HepG2 (cell line): ENCODE results near the gene ADRM1. TPM values are rescaled to one million over a fixed set of nuclear protein-coding genes. Genes with fewer than 3 reads are reported as not detected.

Source experiments
- ARID5B ChIP-seq: IDR thresholded peaks from 2 replicates; pipeline ENCODE4 v1.4.0; 2020; ENCODE audit warnings: mild to moderate bottlenecking, missing genetic modification reagents
- ATRX ChIP-seq: sonication (generic); formaldehyde crosslinking; IDR thresholded peaks from 2 replicates; pipeline ENCODE4 v1.4.0; 2020; ENCODE audit warnings: missing genetic modification reagents, borderline replicate concordance
- HIC2 ChIP-seq: sonication (generic); formaldehyde crosslinking; IDR thresholded peaks from 2 replicates; pipeline ENCODE4 v1.9.0; 2022; ENCODE audit warnings: low read depth, missing genetic modification reagents
- IKZF5 ChIP-seq: IDR thresholded peaks from 2 replicates; pipeline ENCODE4 v1.6.1; 2018; ENCODE audit warnings: missing genetic modification reagents, mild to moderate bottlenecking, missing compliant biosample characterization
- MED1 ChIP-seq: sonication (generic); formaldehyde crosslinking; IDR thresholded peaks from 2 replicates; pipeline ENCODE4 v1.4.0; 2020; ENCODE audit warnings: missing genetic modification reagents
- MEIS2 ChIP-seq: sonication (generic); formaldehyde crosslinking; IDR thresholded peaks from 2 replicates; pipeline ENCODE4 v1.9.0; 2021; ENCODE audit warnings: mild to moderate bottlenecking, missing genetic modification reagents
- MXD1 ChIP-seq: sonication (generic); formaldehyde crosslinking; IDR thresholded peaks from 2 replicates; pipeline ENCODE4 v1.4.0; 2020; ENCODE audit warnings: mild to moderate bottlenecking, missing genetic modification reagents
- MXD4 ChIP-seq: IDR thresholded peaks from 2 replicates; pipeline ENCODE4 v1.6.1; 2016; ENCODE audit warnings: mild to moderate bottlenecking, missing biosample characterization, missing genetic modification reagents
- PBX2 ChIP-seq: IDR thresholded peaks from 2 replicates; pipeline ENCODE4 v1.6.1; 2016; ENCODE audit warnings: control low read depth
- POGZ ChIP-seq: sonication (generic); formaldehyde crosslinking; IDR thresholded peaks from 2 replicates; pipeline ENCODE4 v1.4.0; 2020; ENCODE audit warnings: mild to moderate bottlenecking, missing genetic modification reagents
- RORA ChIP-seq: sonication (generic); formaldehyde crosslinking; IDR thresholded peaks from 2 replicates; pipeline ENCODE4 v1.5.0; 2020; ENCODE audit warnings: mild to moderate bottlenecking, missing genetic modification reagents, moderate library complexity
- TCF12 ChIP-seq, 2 experiments: fragments of 450-650 bp in 1 of 2; sonication (generic) in 1 of 2; formaldehyde crosslinking in 1 of 2; IDR thresholded peaks; 2 replicates each; pipeline versions ENCODE4 v1.6.1 to v1.8.0; 2017 to 2022; ENCODE audit warnings: antibody characterized with exemption in 1 of 2, mild to moderate bottlenecking in 1 of 2, missing genetic modification reagents in 1 of 2, moderate library complexity in 1 of 2
- YEATS4 ChIP-seq: sonication (generic); formaldehyde crosslinking; IDR thresholded peaks from 2 replicates; pipeline ENCODE4 v1.4.0; 2020; ENCODE audit warnings: missing genetic modification reagents, borderline replicate concordance
- ZBTB14 ChIP-seq: sonication (generic); formaldehyde crosslinking; IDR thresholded peaks from 2 replicates; pipeline ENCODE4 v1.4.0; 2020; ENCODE audit warnings: missing genetic modification reagents
- ZMAT3 ChIP-seq: sonication (generic); formaldehyde crosslinking; conservative IDR thresholded peaks from 2 replicates; pipeline ENCODE4 v1.7.0; 2021; ENCODE audit warnings: missing genetic modification reagents
- ZNF501 ChIP-seq: sonication (generic); formaldehyde crosslinking; IDR thresholded peaks from 2 replicates; pipeline ENCODE4 v1.5.1; 2020; ENCODE audit warnings: mild to moderate bottlenecking, moderate library complexity, missing genetic modification reagents
- ZNF547 ChIP-seq: sonication (generic); formaldehyde crosslinking; IDR thresholded peaks from 2 replicates; pipeline ENCODE4 v1.5.1; 2020; ENCODE audit warnings: mild to moderate bottlenecking, missing genetic modification reagents
- ZNF674 ChIP-seq: sonication (generic); formaldehyde crosslinking; IDR thresholded peaks from 2 replicates; pipeline ENCODE4 v1.5.0; 2020; ENCODE audit warnings: low read depth, mild to moderate bottlenecking, missing genetic modification reagents
- ZNF746 ChIP-seq: sonication (generic); formaldehyde crosslinking; IDR thresholded peaks from 2 replicates; pipeline ENCODE4 v1.8.0; 2022; ENCODE audit warnings: mild to moderate bottlenecking, missing genetic modification reagents
- polyA plus RNA-seq, 8 experiments: library from polyadenylated mRNA; depleted of rRNA in 3 of 8; stranded (reverse) in 7 of 8; unstranded in 1 of 8; fragments of >200 nt; fragmentation: Illumina TruSeq in 4 of 8; extraction: Trizol in 4 of 8; gene quantifications; 2 replicates each; pipeline versions ENCODE4 v1.2.1 to v1.2.3, GENCODE V29; 2011 to 2016; ENCODE audit warnings: low read depth in 4 of 8, missing spikeins in 1 of 8, mixed read lengths in 1 of 8; ENCODE audit not compliant: insufficient read depth in 1 of 8
- total RNA-seq, 5 experiments: library from RNA; depleted of rRNA; stranded (reverse); fragments of >200 nt; fragmentation: Illumina TruSeq; extraction: Trizol; gene quantifications; 2 replicates each; pipeline ENCODE4 v1.2.3, GENCODE V29; 2016; ENCODE audit warnings: low read depth in 1 of 5

Gene ADRM1
- total and polyA plus RNA-seq, 2 of the 13 experiments (the other 11 are each of a cell fraction or from before 2014, with no cell fraction given) = 92.9 to 154 TPM

GRCh38 chr20:62353289-62354030, 50.7 kb downstream of the ADRM1 start (continued):
- no peak for TF ChIP-seq ARID5B (CRISPR knock-in tag)
- peak; percentile 53; the same call in 1 of the 2 replicates for TF ChIP-seq YEATS4 (CRISPR knock-in tag)
- no peak for TF ChIP-seq ZMAT3 (CRISPR knock-in tag)
- TF ChIP-seq RORA = no peak
- no peak for TF ChIP-seq ZNF674
- TF ChIP-seq IKZF5 = no peak; the same call in 1 of the 2 replicates
- 0 out of 2 replicates have a peak, but pooled peaks have one; percentile 33 for TF ChIP-seq MXD1
- TF ChIP-seq MED1 (CRISPR knock-in tag) = peak; percentile 15; the same call in 1 of the 2 replicates
- peak; percentile 39; the same call in 1 of the 2 replicates for TF ChIP-seq POGZ (CRISPR knock-in tag)
- TF ChIP-seq PBX2 (CRISPR knock-in tag) = no peak
- peak; percentile 73 for TF ChIP-seq ZNF746 (CRISPR knock-in tag)
- TF ChIP-seq ATRX (CRISPR knock-in tag) = no peak
- TF ChIP-seq ZBTB14 (CRISPR knock-in tag) = peak; percentile 12; the same call in 1 of the 2 replicates
- TF ChIP-seq TCF12 (IDR thresholded peaks at IDR 0.05) = no peak
- TF ChIP-seq TCF12 (CRISPR knock-in tag; IDR thresholded peaks at IDR 0.05) = 0 out of 2 replicates have a peak, but pooled peaks have one; percentile 58
- peak; percentile 54; the same call in 1 of the 2 replicates for TF ChIP-seq MEIS2
- no peak for TF ChIP-seq MXD4 (CRISPR knock-in tag)
- peak; percentile 52; the same call in 1 of the 2 replicates for TF ChIP-seq ZNF547
- TF ChIP-seq HIC2 (CRISPR knock-in tag) = peak; percentile 56; the same call in 1 of the 2 replicates
- TF ChIP-seq ZNF501 = no peak
